ENCODE measurements around the gene RPH3AL. TPM values are rescaled to one million over a fixed set of nuclear protein-coding genes. Genes with fewer than 3 reads are reported as not detected.

Gene RPH3AL
- total and polyA plus RNA-seq, 2 of the 8 experiments (the other 6 are each of a cell fraction or from before 2014, with no cell fraction given), result 5.6 to 5.8 TPM

DNA sequence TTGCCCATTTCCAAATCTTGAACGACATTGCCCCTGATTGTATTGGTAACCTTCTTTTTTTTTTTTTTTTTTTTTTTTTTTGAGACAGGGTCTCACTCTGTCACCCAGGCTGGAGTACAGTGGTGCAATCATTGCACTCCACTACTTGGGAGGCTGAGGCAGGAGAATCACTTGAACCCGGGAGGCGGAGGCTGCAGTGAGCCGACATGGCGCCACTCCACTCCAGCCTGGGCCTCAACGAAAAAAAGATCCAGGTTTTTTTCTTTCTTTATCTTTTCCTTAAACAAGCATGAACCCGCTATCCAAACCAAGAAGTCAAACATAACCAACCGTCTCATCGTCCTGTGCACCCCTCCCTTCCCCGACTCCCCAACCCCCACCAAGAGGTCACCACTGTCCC lies 47.6 kb upstream of the RPH3AL start (continued):
- TF ChIP-seq MAFK (IDR thresholded peaks at IDR 0.05; ENCODE audit: low read depth, low read length), result no peak
- TF ChIP-seq NRF1 (IDR thresholded peaks at IDR 0.05; ENCODE audit: low read depth, low read length), result no peak
- TF ChIP-seq POU5F1 (IDR thresholded peaks at IDR 0.05; ENCODE audit: low read depth, low read length), result no peak

Measured in H1 (cell line).